PC-3 (cell line): ENCODE measurements around the gene SPOUT1.
"Not testable (repeated sequence)": the region's sequence is repeated elsewhere in the genome, so short reads cannot be mapped to it uniquely, and the experiment has no call there.

Experiments
- CTCF ChIP-seq: fragments of 300-600 bp; sonication (generic); conservative IDR thresholded peaks from 2 replicates; pipeline ENCODE4 v1.5.1; 2017; ENCODE audit warnings: antibody characterized with exemption, low read depth, mild to moderate bottlenecking, low read length
- EZH2 ChIP-seq: fragments of 300-600 bp; sonication (generic); IDR thresholded peaks from one replicate; pipeline ENCODE4 v1.6.1; 2017; ENCODE audit warnings: antibody characterized with exemption, mild to moderate bottlenecking, low read length; ENCODE audit not compliant: unreplicated experiment
- EZH2phosphoT487 ChIP-seq: fragments of 300-600 bp; sonication (generic); IDR thresholded peaks from 2 replicates; pipeline ENCODE4 v1.6.1; 2018; ENCODE audit warnings: mild to moderate bottlenecking, antibody characterized with exemption, low read length, borderline replicate concordance

- not testable (repeated sequence) for TF ChIP-seq CTCF, EZH2, EZH2phosphoT487
These were observed 49.5 kb downstream of the SPOUT1 start for GRCh38 chr9:128780093-128780492.
